Activated CD8-positive, alpha-beta memory T cell treated with anti-CD3 and anti-CD28 coated beads, Interleukin-2, amount 50 U/mL, for 1 hour (primary cell): ENCODE measurements around the gene DOCK2.

Source experiments
- DNase-seq: peaks from one replicate; pipeline ENCODE4 v3.0.0-alpha.2; 2020; ENCODE audit errors: extremely low read depth

Gene DOCK2

GRCh38 chr5:170126061-170126460, 489.0 kb downstream of the DOCK2 start:
- DNase-seq = no peak

GRCh38 chr5:170126626-170127025, 489.6 kb downstream of the DOCK2 start:
- DNase-seq = no peak

GRCh38 chr5:170131235-170131634, 494.2 kb downstream of the DOCK2 start:
- no peak for DNase-seq

- no peak for DNase-seq
These were observed 495.3 kb downstream of the DOCK2 start for GRCh38 chr5:170132269-170132975.
